ENCODE results near the gene KLHDC1. TPM values are rescaled to one million over a fixed set of nuclear protein-coding genes. Genes with fewer than 3 reads are reported as not detected.

The KLHDC1 gene
- total RNA-seq, 1 experiment from 2014 or later: 0.99 TPM

- intact Hi-C loops (cut with micrococcal nuclease; ENCODE audit: unreplicated experiment): no loop called here
- no TSS peak for BruUV-seq (replicated peaks)
- Mint-ChIP-seq H3K4me3 (ENCODE audit: low read depth, unreplicated experiment) (no peak overlapping the region), H3K4me1 (ENCODE audit: low read depth, unreplicated experiment) (no peaks in the 10 kb centered on the region), H3K27me3 (ENCODE audit: unreplicated experiment) (no peaks in the 10 kb centered on the region), H3K9me3 (ENCODE audit: low read depth, unreplicated experiment) (no peaks in the 10 kb centered on the region), H3K36me3 (ENCODE audit: insufficient read depth, unreplicated experiment) (peaks cover 7% of the 10 kb centered on the region), H3K27ac (ENCODE audit: unreplicated experiment) (no peak overlapping the region)
- CTCF ChIA-PET: no interaction called here
- DNase-seq: no peak
- no peak for TF ChIP-seq CTCF (IDR thresholded peaks at IDR 0.05; ENCODE audit: unreplicated experiment)
Measured at GRCh38 chr14:49679271-49679670, 13.6 kb upstream of the KLHDC1 start.

DNA sequence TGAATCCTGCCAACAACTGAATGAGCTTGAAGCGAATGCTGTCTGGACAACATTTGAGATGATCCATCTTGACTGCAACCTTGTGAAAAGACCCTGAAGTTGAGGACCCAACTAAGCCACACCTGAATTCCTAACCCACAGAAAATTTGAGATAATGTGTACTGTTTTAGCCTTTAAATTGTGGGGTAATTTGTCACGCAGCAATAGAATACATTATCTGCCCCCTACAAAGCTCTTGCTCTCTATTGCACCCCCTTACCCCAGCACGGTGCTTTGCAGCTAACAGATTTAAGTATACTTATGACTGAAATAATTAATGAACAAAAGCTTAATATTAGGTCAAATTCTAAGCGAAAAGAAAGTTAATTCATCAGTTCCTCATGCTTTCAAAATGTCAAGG is 6.5 kb upstream of the KLHDC1 start:
- intact Hi-C loops (cut with micrococcal nuclease; ENCODE audit: unreplicated experiment): no loop called here
- Mint-ChIP-seq H3K4me1 (ENCODE audit: low read depth, unreplicated experiment) (peaks cover 18% of the 10 kb centered on the region), H3K36me3 (ENCODE audit: insufficient read depth, unreplicated experiment) (peaks cover 17% of the 10 kb centered on the region), H3K27ac (ENCODE audit: unreplicated experiment) (no peak overlapping the region), H3K4me3 (ENCODE audit: low read depth, unreplicated experiment) (no peak overlapping the region), H3K9me3 (ENCODE audit: low read depth, unreplicated experiment) (no peaks in the 10 kb centered on the region), H3K27me3 (ENCODE audit: unreplicated experiment) (no peaks in the 10 kb centered on the region)
- no TSS peak for BruUV-seq (replicated peaks)
- CTCF ChIA-PET: no interaction called here
- no peak for TF ChIP-seq CTCF (IDR thresholded peaks at IDR 0.05; ENCODE audit: unreplicated experiment)
- no peak for DNase-seq

DNA sequence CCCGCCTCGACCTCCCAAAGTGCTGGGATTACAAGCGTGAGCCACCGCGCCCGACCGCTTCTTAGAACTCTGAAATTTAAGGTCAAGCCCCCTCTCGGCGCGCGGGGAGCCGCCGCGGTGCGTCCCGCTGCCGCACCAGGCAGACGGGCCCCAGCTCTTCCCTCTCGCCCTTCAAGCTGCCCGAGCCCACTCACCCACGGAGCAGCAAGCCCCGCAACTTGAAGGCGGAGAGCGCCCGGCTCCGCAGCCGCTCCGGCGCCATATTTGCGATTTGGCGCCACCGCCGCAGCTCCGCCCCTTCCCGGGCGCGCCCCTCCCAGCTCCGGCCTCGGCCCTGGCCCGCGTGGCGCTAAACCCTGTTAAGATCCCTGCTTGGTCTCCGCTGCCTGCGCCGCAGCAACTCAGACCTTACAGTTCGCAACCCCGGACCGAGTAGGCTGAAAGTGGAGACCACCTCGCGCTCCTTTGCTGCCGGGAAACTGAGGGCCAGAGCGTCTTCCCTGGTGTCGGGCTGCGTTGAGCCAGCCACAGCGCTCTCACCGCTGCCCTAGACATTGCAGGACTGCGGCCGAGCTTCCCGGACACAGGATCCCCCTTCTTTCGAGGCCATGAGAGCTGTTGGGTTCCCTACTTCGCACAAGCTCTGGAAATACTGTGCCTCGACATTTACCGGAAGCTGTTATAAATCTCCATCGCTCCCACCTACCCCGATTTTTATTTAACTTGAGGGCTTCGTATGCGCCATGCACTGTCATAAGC is 4.8 kb upstream of the KLHDC1 start, which contains the start of gene POLE2:
Gene POLE2, minus strand, starts transcription at position 273 of the 759 bp plus-strand sequence. Its CDS starts 11 bp downstream, at position 262.
- Mint-ChIP-seq H3K9me3 (ENCODE audit: low read depth, unreplicated experiment) (no peaks in the 10 kb centered on the region), H3K27ac (ENCODE audit: unreplicated experiment) (peak within 1 kb of the TSS; percentile 66), H3K27me3 (ENCODE audit: unreplicated experiment) (no peaks in the 10 kb centered on the region), H3K4me3 (ENCODE audit: low read depth, unreplicated experiment) (peak within 1 kb of the TSS; percentile 80), H3K4me1 (ENCODE audit: low read depth, unreplicated experiment) (peaks cover 33% of the 10 kb centered on the region), H3K36me3 (ENCODE audit: insufficient read depth, unreplicated experiment) (peaks cover 22% of the 10 kb centered on the region)
- no TSS peak for BruUV-seq (replicated peaks)
- no peak for TF ChIP-seq CTCF (IDR thresholded peaks at IDR 0.05; ENCODE audit: unreplicated experiment)
- peak; percentile 83 for DNase-seq
- CTCF ChIA-PET: interaction anchor here (1.0 kb wide), 1 partner anchor 80 kb away, joined by 4 read pairs; the partner anchor contains the start of gene KLHDC2
- intact Hi-C loops (cut with micrococcal nuclease; ENCODE audit: unreplicated experiment): no loop called here

DNA sequence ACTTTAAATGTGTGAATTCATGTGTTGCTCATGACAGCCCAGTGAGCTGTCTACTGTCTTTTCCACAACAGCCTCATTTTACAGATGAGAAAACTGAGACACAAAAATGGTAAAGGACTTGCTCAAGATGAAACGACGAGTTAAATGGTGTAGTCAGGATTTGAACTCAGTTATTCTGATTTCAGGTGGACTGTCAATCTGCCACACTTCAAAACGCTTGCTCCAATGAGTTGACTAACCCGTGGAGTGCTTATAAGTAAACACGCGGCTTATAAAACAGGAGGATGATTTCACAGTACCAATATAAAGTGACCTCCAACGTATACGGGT is 4.3 kb upstream of the KLHDC1 start:
- no peak for TF ChIP-seq CTCF (IDR thresholded peaks at IDR 0.05; ENCODE audit: unreplicated experiment)
- intact Hi-C loops (cut with micrococcal nuclease; ENCODE audit: unreplicated experiment): no loop called here
- CTCF ChIA-PET: interaction anchor here (1.0 kb wide), 1 partner anchor 79 kb away, joined by 4 read pairs; the partner anchor contains the start of gene KLHDC2
- Mint-ChIP-seq H3K27me3 (ENCODE audit: unreplicated experiment) (no peaks in the 10 kb centered on the region), H3K27ac (ENCODE audit: unreplicated experiment) (peak overlapping the region; percentile 66), H3K36me3 (ENCODE audit: insufficient read depth, unreplicated experiment) (peaks cover 27% of the 10 kb centered on the region), H3K4me3 (ENCODE audit: low read depth, unreplicated experiment) (peak overlapping the region; percentile 80), H3K4me1 (ENCODE audit: low read depth, unreplicated experiment) (peaks cover 33% of the 10 kb centered on the region), H3K9me3 (ENCODE audit: low read depth, unreplicated experiment) (no peaks in the 10 kb centered on the region)
- no TSS peak for BruUV-seq (replicated peaks)
- no peak for DNase-seq

Data from Calu3 (cell line).